Measurements from ENCODE around the gene PAOX.

PAOX gene

DNA sequence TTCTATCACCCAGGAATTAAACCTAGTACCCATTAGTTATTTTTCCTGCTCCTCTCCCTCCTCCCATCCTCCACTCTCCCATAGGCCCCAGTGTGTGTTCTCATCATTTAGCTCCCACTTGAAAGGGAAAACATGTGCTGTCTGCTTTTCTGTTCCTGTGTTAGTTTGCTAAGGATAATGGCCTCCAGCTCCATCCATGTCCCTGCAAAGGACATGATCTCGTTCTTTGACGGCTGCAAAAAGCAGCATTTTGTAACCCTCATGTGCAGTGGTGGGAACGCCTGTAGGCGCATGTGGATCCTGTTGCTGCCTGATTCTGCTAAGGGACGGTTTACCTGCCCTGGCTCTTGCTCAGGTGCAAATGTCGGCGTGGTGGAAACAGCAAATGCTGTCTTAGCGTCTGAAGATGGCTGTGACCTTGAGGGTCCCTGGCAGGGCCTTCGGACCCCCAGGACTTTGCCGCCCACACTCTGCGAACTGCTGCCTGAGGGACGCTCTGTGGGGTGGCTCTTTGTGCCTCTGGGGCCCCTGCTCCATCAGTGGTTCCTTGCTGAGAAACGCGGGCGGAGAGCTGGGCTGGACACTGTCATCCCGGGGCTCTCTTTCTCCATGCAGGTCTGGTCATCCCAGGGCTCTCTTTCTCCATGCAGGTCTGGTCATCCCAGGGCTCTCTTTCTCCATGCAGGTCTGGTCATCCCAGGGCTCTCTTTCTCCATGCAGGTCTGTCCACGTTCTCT lies 9.3 kb downstream of the PAOX start:
- no peak for DNase-seq

GRCh38 chr10:133388973-133389818 lies 10.1 kb downstream of the PAOX start:
- peak; percentile 45 for DNase-seq

DNA sequence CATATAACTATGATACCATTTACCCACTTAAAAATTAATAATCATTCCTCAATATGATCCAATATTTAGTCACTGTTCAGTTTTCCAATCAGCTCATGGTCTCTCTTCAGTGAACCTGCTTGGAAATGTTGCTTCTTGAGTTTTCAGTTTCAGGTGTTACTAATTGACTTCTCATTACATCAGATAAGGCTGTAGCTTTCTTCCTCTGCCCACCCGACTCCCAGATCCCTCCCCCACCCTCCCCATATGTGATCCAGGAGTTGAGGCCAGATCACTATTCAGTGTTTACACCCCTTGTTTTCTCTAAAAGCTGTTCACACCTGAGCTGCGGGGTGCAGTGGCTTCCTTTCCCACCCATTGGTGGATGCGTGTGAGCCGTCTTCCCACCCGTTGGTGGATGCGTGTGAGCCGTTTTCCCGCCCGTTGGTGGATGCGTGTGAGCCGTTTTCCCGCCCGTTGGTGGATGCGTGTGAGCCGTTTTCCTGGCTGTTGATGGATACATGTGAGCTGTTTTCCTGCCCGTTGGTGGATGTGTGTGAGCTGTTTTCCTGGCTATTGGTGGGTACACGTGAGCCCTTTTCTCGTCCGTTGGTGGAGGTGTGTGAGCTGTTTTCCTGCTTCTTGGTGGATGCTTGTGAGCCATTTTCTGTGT lies 11.7 kb downstream of the PAOX start:
- no peak for DNase-seq

DNA sequence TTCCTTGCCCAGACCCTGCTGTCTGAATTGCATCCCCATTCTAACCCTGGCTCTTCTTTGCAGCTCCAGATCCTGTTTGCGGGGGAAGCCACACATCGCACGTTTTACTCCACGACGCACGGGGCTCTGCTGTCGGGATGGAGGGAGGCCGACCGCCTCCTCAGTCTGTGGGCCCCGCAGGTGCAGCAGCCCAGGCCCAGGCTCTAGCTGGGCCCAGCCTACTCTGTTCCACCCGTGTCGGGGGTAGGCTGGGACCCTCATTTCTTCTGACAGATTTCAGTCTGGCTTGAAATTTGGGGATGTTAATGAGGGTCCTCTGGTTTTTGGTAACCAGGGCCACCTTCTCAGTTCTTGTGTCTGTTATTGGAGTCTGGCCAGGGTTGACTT lies 12.2 kb downstream of the PAOX start:
- DNase-seq = no peak

DNA sequence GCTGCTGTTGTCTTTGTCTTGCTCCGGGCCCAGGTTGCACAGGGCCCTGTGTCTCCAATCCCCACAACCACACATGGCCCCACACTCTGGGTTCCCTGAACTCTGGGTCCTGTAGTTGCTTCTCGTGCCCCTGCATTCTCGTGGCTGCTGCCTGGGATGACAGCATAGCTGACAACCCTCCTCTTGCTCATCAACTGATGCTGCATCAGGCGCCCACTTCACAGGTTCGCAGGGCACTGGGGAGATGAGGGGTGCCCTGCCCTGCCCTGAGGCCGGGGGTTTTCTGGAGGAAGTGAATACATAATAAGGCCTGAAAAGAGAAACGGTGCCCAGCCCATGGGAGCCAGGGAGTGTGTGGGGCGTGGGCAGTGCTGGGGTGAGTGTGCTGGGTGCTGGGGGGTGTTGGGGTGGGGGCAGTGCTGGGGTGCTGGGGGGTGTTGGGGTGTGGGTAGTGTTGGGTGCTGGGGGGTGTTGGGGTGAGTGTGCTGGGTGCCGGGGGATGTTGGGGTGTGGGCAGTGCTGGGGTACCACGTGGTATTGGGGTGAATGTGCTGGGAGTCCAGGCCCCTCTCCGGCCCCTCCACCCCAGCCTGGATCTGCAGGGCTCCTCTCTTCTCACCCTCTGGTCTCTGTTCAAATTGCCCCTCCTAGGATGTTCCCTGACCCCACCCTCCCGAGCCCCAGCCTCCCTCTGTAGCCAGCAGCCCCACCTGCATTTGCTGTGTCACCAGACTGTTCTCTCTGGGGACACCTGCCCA lies 12.9 kb downstream of the PAOX start:
- DNase-seq = peak; percentile 24

- DNase-seq = no peak
Observed at GRCh38 chr10:133393401-133394063, 14.5 kb downstream of the PAOX start.

- peak; percentile 94 for DNase-seq
Observed at GRCh38 chr10:133394064-133394663, 15.1 kb downstream of the PAOX start, which contains the start of gene MTG1. TSS of gene MTG1 (plus strand) at chr10:133394157. CDS start at chr10:133394221, 64 bp downstream.

DNA sequence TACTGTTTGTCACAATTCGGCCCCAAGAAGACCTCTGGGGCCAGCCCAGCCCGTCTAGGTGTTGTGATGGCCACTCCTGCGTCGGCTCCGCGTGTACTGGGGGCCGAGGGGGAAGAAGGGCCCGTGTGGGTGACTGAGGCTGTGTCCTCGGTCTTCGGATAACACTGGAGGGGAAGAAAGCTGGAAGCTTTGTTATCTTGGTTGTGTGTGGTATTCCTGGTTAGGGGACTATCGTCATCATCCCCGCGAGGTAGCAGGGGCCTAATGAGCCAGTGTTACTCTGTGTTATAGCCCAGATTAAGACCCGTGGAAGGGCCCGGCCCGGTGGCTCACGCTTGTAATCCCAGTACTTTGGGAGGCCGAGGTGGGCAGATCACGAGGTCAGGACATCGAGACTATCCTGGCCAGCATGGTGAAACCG lies 15.7 kb downstream of the PAOX start:
- no peak for DNase-seq

GRCh38 chr10:133396035-133396624 lies 17.1 kb downstream of the PAOX start:
- no peak for DNase-seq

DNA sequence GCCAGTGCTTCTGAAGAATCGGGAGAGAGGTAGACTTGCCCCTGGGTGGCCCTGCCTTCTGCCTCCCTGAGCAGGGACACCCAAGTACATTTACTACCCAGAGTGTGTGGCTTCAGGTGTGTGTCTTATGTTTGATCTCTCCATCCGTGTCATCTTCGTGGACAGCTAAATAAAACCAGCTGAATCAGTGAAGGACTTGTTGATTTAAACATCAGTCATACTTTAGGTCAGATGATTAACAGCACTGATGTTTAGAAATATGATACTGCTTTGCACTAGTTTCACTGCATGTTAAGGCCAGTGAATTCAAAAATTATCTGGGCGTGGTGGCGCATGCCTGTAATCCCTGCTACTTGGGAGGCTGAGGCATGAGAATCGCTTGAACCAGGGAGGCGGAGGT lies 18.9 kb downstream of the PAOX start:
- no peak for DNase-seq

- no peak for DNase-seq
Observed at GRCh38 chr10:133399123-133399601, 20.1 kb downstream of the PAOX start.

DNA sequence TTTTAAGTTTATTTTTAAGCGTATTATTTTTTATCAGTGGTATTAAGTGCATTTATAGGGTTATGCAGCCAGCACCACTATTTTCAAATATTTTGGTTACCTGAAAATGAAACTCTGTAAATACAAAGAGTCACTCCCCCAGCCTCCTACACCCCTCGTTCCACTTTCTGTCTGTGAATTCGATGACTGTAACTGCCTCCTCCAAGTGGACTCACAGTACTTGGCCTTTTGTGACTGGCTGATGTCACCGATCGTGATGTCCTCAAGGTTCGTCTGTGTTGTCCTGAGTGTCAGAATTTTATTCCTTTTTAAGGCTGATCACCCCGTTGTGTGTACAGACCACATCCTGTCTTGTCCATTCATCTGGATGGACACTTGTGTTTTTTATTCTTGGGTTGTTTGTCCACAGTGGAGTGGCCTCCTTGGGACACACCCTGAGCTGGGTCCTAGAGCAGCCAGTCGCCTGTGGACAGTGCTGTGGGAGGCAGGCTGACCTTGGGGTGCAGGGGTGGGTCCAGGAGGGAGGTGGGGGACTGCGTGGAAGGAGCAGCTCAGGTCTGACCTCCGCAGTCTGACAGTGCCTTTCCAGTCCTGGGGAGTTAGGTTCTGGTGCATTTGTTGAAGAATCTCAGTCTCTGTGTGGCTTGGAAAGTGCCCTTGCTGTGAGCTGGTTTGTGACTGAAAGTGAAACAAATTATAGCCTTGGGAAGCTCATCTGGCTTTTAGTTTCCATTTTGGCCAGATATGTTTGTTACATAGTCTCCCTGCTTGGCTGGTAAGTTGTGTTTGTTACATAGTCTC lies 21.8 kb downstream of the PAOX start:
- DNase-seq = peak; percentile 19

DNA sequence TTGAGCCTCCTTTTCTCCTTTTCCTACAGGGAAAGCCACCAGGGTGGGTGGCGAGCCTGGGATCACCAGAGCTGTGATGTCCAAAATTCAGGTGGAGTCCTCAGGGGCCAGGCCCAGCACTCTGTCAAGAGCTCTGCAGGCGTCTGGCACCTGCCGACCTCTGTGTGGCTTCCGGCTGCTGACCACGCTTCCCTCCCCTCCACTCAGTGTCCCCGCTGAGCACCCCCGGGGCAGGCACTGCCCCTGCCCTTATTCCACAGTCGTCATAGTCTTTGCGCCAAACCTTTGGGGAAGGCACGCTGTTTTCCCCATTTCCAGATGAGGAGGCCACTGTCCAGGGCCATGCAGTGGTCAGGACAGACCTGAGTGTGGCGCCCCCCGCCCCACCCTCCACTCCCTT lies 22.4 kb downstream of the PAOX start:
- DNase-seq = no peak

DNA sequence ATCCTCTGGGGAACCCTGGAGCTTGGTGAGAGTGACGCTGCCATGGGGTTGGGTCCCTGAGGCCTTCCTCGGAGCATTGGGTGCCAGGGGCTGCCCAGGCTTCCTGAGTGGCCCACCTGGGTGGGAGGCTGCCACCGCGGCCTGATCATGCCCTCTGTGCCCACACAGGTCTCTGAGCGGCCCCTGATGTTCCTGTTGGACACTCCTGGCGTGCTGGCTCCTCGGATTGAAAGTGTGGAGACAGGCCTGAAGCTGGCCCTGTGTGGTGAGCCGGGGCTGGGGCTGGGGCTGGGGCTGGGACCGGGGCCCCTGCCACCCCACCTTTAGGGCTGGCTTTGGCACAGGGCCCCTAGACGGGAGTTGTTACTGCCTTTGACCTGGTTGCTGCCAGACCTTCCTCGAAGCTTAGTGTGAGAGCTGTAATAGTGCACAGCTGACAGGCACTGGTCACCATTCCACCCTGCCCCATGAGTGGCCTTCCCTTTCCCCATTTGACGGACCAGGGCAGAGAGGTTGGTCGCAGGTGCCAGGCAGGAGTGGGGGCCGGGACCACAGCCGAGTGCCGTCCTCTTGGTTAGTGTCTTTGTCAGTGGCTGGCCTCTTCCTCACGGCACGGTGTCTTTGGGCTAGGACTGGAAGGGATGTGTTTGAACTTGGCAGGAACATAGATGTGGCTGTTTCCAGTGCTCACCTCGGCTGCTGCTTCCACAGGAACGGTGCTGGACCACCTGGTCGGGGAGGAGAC lies 23.1 kb downstream of the PAOX start:
- no peak for DNase-seq

GRCh38 chr10:133403359-133403758 lies 24.3 kb downstream of the PAOX start:
- no peak for DNase-seq

- DNase-seq = no peak
Observed at GRCh38 chr10:133403784-133404183, 24.7 kb downstream of the PAOX start.

DNA sequence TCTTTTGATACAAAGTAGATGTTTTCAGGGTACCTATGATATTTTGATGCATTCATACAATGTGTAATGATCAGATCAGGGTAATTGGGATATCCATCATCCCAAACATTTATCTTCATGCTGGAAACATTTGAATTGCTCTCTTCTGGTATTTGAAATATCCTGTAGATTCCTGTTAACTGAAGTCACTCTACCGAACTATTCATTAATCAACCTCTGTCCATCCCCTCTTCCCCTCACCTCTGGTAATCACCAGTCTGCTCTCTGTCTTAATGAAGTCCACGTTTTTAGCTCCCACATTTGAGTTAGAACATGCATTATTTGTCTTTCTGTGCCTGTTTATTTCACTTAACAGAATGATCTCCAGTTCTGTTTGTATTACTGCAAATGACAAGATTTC lies 26.2 kb downstream of the PAOX start:
- no peak for DNase-seq

DNA sequence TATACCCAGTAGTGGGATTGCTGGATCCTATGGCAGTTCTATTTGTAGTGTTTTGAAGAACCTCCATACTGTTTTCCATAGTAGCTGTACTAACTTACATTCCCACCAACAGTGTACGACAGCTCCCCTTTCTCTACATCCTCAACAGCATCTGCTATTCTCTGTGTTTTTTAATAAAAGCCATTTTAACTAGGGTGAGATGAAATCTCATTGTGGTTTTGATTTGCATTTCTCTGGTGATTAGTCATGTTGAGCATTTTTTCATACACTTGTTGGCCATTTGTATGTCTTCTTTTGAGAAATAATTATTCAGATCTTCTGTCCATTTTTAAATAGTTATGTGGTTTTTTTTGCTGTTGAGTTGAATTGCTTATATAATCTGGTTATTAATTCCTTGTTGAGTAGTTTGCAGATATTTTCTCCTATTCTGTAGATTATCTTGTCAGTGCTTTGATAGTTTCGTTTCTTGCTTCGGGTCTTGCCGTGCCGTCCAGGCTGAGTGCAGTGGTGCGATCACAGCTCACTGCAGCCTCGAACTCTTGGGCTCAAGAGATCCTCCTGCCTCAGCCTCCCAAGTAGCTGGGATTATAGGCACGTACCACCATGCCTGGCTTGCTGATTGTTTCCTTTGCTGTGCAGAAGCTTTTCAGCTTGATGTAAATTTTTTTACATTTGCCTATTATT lies 26.9 kb downstream of the PAOX start:
- DNase-seq = no peak
